Posterior vena cava (tissue), 2 donors: Measurements from ENCODE around the gene ARHGEF28. TPM values are rescaled to one million over a fixed set of nuclear protein-coding genes. Genes with fewer than 3 reads are reported as not detected.

Source experiments
- DNase-seq: peaks from one replicate; pipeline ENCODE4 v3.0.0-alpha.2; 2020; ENCODE audit warnings: low spot score
- intact Hi-C, 2 donors: fragments of 100-400 bp; cut with DNase I; formaldehyde crosslinking; loops; one replicate each; pipeline versions ENCODE4 v1.14.1 to v1.14.2; 2022 to 2023
- total RNA-seq, 2 donors: library from RNA; stranded (reverse); fragmentation: NEBNext Ultra II Directional; extraction: Animal tissue kit (Norgen Biotek cat#: 25700); gene quantifications; one replicate each; pipeline ENCODE4 v1.2.1, GENCODE V29; 2021
- donor health status: DM: yes; HTN: yes; CAD: no.
- donor health status: DM: yes; HTN: yes; CAD: no.

ARHGEF28 gene
- total RNA-seq, 2 donors from 2014 or later: 12.7 to 13.0 TPM

DNA sequence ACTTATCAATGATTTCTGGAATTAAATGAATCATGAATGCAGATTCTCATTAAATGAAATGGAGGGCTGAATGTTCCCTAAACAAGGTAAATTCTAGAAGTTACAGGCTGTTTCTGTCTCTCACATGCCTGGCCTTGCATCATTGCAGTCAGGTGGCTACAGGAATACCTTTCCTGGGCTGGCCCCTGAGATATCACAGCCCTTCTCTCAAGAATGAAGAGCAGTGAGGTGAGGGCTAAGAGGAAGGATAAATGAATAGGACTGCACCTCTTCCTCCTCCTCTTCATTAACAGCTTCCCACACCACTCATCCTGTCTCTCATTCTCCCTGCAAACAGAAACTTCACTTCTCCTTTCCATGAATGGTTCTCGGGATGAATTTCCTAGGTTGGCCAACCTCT lies 22.5 kb downstream of the ARHGEF28 start:
- intact Hi-C loops: no loop called here
- no peak for DNase-seq

GRCh38 chr5:73649926-73650325 lies 23.9 kb downstream of the ARHGEF28 start:
- no peak for DNase-seq
- intact Hi-C loops: no loop called here

GRCh38 chr5:73652391-73652790 lies 26.4 kb downstream of the ARHGEF28 start:
- DNase-seq: no peak
- intact Hi-C loops: no loop called here

- DNase-seq: no peak
- intact Hi-C loops: no loop called here
These were observed 28.3 kb downstream of the ARHGEF28 start for GRCh38 chr5:73654171-73654811.

GRCh38 chr5:73654819-73655318 lies 28.9 kb downstream of the ARHGEF28 start:
- DNase-seq: no peak
- intact Hi-C loops: no loop called here

DNA sequence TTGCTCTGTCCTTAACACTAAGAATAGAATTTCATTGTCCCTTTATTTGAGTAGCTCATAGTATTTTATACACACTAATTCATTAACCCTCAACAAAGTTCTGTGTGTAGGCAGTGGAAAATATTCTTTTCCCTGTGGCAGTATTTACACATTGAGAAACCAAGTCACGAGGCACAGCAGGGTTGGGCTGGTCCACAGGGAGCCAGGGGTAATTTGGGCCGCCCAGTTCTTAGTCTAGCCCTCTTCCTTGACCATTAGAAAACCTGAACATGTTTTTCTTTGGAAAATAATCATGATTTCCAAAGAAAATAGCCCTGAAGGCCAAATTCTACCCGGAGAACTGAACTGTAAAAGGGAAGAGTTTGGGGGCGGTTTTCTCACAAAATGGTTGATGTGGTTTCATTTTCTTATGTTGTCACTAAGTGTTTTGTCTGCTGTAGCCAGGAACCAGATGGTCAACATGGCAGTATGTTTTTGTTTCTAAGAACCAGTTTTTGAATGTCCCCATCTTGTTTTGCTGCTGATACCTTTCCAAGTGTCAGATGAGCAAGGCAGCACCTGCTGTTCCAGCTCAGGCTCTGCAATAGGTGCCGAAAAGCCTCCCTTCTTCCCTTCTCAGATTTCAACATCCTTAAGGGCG lies 29.6 kb downstream of the ARHGEF28 start:
- no peak for DNase-seq

DNA sequence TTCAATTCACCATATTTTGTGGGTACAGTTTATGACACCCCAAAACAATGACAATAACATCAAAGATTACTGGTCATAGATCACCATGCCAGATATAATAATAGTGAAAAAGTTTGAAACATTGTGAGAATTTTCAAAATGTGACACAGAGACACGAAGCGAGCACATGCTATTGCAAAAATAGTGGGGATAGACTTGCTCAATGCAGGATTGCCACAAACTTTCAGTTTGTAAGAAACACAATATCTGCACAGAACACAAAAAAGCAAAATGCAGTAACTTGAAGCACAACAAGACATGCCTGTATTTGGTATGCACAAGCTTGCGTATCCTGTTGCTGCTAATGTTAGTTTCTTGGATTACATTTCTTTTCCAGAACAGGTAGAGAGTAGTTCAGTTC lies 35.8 kb downstream of the ARHGEF28 start:
- intact Hi-C loops: no loop called here
- DNase-seq: no peak

More for the DNA sequence above, 29.6 kb downstream of the ARHGEF28 start:
- intact Hi-C loops: no loop called here

GRCh38 chr5:73663161-73663859 lies 37.3 kb downstream of the ARHGEF28 start:
- intact Hi-C loops: no loop called here
- no peak for DNase-seq

DNA sequence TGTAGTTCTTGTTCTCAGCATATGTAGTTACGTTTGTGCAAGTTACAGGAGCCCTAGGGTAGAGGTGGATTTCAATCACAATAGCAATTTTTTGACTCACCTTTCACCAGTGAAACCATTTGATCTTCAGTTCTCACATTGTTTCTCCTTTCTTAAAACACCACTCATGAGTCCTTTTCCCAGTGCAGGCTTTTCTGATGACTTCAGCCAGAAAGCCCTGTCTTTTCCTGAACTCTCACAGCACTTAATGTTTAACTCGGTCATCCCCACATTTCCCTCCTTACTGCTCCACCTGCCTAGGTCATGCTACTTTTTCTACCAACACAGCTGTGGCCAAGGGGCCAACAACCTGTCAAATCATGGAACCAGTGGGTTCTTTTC lies 37.9 kb downstream of the ARHGEF28 start:
- intact Hi-C loops: no loop called here

DNA sequence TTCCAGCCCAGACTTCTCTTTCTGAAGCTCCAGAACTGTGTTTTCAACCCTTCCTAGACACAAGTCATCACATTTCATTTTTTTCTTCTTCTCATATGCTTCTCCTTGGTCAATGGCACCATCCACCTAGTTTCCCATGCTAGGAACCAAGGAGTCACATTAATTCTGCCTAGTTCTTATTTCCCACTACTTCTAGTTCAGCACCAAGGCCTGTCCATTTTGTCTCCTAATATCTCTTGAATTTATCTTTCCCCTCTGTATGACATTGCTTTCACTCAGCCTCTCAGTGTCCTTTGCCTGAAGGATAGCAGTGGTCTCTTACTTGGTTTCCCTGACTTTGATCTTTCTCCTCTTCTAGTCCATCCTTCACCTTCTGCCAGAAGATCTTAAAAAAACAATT lies 38.8 kb downstream of the ARHGEF28 start:
- DNase-seq: no peak
- intact Hi-C loops: no loop called here

More for the DNA sequence above, 37.9 kb downstream of the ARHGEF28 start:
- DNase-seq: no peak

GRCh38 chr5:73666891-73667290 lies 40.9 kb downstream of the ARHGEF28 start:
- DNase-seq: no peak
- intact Hi-C loops: no loop called here

DNA sequence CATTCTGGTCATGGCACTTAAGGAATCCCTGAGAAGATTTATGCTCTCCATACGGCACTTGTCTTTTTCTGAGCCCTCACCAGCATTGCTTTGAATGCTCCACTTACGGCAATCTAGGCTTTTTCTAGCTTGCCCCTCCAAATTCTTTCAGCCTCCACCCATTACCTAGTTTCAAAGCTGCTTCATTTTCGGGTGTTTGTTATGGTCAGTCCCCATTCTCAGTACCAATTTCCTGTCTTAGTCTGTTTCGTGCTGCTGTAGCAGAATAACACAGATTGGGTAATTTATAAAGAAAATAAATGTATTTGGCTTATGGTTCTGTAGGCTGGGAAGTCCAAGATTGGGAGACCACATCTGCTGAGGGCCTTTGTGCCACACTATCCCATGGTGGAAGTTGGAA lies 42.0 kb downstream of the ARHGEF28 start:
- intact Hi-C loops: no loop called here

DNA sequence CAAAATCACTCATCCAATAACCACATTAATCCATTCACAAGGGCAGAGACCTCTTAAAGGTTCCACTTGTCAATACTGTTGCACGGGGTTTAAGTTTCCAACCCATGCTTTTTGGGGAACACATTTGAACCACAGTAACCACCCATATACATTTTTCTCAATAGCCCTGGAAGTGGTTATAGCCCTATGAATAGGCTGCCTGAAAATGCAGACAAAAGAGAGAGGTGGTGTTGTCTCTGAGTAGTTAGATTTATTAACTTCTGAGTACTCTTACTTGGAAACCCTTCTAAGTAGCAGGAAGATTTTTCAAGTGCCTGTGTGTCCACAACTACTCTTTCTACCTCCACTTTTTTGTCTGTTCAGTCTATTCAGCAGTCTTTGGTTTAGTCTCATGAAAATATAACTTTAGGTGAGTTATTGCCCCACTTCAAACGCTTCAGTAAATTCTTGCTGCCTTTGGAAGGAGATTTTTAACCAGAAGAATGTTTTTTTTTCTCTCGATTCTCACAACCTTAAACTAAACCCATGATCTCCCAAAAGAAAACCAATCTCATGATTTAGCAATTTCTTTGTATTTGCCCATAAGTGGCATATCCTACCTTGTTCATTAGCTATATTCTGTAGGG lies 42.6 kb downstream of the ARHGEF28 start:
- no peak for DNase-seq
- intact Hi-C loops: no loop called here

More for the DNA sequence above, 42.0 kb downstream of the ARHGEF28 start:
- no peak for DNase-seq

DNA sequence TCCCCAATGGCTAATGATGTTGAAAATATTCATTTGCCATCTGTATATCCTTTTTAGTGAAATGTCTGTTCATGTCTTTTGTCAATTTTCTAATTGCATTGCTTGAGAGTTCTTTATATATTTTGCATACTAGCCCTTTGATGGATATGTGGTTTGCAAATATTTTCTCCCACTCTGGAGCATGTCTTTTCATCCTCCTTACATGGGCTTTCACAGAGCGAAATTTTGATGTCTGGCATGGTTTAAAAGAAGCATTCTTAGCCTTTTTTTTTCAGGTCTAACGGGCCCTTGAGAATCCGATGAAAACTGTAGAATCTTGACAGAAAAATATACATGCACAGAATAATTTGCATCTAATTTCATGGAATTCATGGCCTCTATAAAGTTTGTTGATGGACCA lies 44.7 kb downstream of the ARHGEF28 start:
- no peak for DNase-seq
- intact Hi-C loops: loop anchor here in 1 of 2 donors (10.0 kb wide), 1 partner anchor 46 kb away; the partner anchor contains the start of gene ARHGEF28

DNA sequence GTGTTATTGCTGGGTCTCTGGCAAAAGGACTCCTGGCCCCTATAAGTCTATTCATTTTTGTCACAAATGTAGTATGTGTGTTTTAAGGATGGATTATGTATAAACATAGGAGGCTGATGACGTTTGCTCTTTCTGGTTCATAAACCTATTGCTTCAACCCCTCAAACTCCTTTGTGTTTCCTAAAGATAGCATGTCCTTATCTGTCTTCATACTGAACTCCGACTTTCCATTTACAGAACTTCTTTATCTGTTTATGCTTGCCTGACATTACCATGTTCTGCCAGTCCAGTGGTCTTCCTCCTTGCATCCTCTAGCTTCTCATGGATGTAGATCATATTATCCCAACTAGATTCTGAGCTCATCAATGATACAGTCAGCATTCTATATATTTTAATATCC lies 46.1 kb downstream of the ARHGEF28 start:
- intact Hi-C loops: loop anchor here in 1 of 2 donors (10.0 kb wide), 1 partner anchor 47 kb away; the partner anchor contains the start of gene ARHGEF28
- no peak for DNase-seq

GRCh38 chr5:73673161-73673591 lies 47.2 kb downstream of the ARHGEF28 start:
- intact Hi-C loops: loop anchor here in 1 of 2 donors (10.0 kb wide), 1 partner anchor 48 kb away; the partner anchor contains the start of gene ARHGEF28
- no peak for DNase-seq

GRCh38 chr5:73674669-73675004 lies 48.6 kb downstream of the ARHGEF28 start:
- intact Hi-C loops: loop anchor here in 1 of 2 donors (10.0 kb wide), 1 partner anchor 50 kb away; the partner anchor contains the start of gene ARHGEF28
- no peak for DNase-seq

- intact Hi-C loops: loop anchor here in 1 of 2 donors (10.0 kb wide), 1 partner anchor 54 kb away; the partner anchor contains the start of gene ARHGEF28
- no peak for DNase-seq
These were observed 52.3 kb downstream of the ARHGEF28 start for GRCh38 chr5:73678322-73678740.

- intact Hi-C loops: loop anchor here in 1 of 2 donors (10.0 kb wide), 1 partner anchor 54 kb away; the partner anchor contains the start of gene ARHGEF28
- no peak for DNase-seq
These were observed 52.8 kb downstream of the ARHGEF28 start for GRCh38 chr5:73678807-73679206.
